HEK293 (cell line): Measurements from ENCODE around the gene MYO1B.

Experiments used
- CTCF ChIA-PET: fragments of 350-600 bp; formaldehyde crosslinking; extraction: SDS; loops from one replicate; lab custom pipeline; 2021; ENCODE audit warnings: antibody characterized with exemption; lab: Yijun Ruan, JAX
- POLR2A ChIA-PET: fragments of 300-600 bp; formaldehyde crosslinking; extraction: SDS; loops from one replicate; lab custom pipeline; 2020; ENCODE audit warnings: antibody characterized with exemption, inconsistent platforms; lab: Yijun Ruan, JAX
- H3K27ac ChIP-seq: fragments of 200-500 bp; sonication (Bioruptor generic); 2 replicates; pipeline ENCODE4 v1.5.1; 2014; ENCODE audit warnings: low read depth, low read length, control low read depth, inconsistent platforms; ENCODE audit errors: extremely low read depth
- H3K36me3 ChIP-seq, 2 experiments: fragments of 200-500 bp in 1 of 2; sonication (Bioruptor generic) in 1 of 2; 1 replicate in 1 of 2; 2 replicates in 1 of 2; pipeline ENCODE4 v1.5.1; 2014 to 2017; ENCODE audit warnings: inconsistent platforms in 2 of 2, low read length in 2 of 2; ENCODE audit not compliant: control insufficient read depth in 2 of 2, insufficient read depth in 1 of 2
- H3K4me1 ChIP-seq: fragments of 200-500 bp; sonication (Bioruptor generic); 2 replicates; pipeline ENCODE4 v1.5.1; 2014; ENCODE audit warnings: mild to moderate bottlenecking, low read length, inconsistent platforms; ENCODE audit not compliant: control insufficient read depth, insufficient read depth
- H3K4me3 ChIP-seq: 2 replicates; pipeline ENCODE4 v1.5.1; 2011; ENCODE audit warnings: low read depth, mild to moderate bottlenecking, control low read depth, low read length, moderate library complexity
- H3K9me3 ChIP-seq: fragments of 200-500 bp; sonication (Bioruptor generic); 2 replicates; pipeline ENCODE4 v1.5.1; 2014; ENCODE audit warnings: low read depth, low read length, inconsistent platforms; ENCODE audit not compliant: control insufficient read depth, insufficient read depth
- EGR2 ChIP-seq: fragments of 450-650 bp; formaldehyde crosslinking; IDR thresholded peaks from 2 replicates; pipeline ENCODE4 v1.5.1; 2016; ENCODE audit warnings: low read depth, missing biosample characterization, missing genetic modification characterization
- KLF7 ChIP-seq: fragments of 450-650 bp; formaldehyde crosslinking; IDR thresholded peaks from 2 replicates; pipeline ENCODE4 v1.5.1; 2016; ENCODE audit warnings: missing biosample characterization, missing genetic modification characterization, borderline replicate concordance
- KLF9 ChIP-seq: fragments of 450-650 bp; formaldehyde crosslinking; IDR thresholded peaks from 2 replicates; pipeline ENCODE4 v1.5.1; 2016; ENCODE audit warnings: missing biosample characterization, missing genetic modification characterization, low read depth
- MZF1 ChIP-seq: fragments of 450-650 bp; formaldehyde crosslinking; IDR thresholded peaks from 2 replicates; pipeline ENCODE4 v1.5.1; 2017; ENCODE audit warnings: missing biosample characterization, missing genetic modification characterization, borderline replicate concordance
- ZEB2 ChIP-seq: fragments of 450-650 bp; formaldehyde crosslinking; IDR thresholded peaks from 2 replicates; pipeline ENCODE4 v1.5.1; 2016; ENCODE audit warnings: missing biosample characterization, missing genetic modification characterization
- ZFP41 ChIP-seq: fragments of 450-650 bp; formaldehyde crosslinking; IDR thresholded peaks from 2 replicates; pipeline ENCODE4 v1.5.1; 2016; ENCODE audit warnings: missing biosample characterization, missing genetic modification characterization, borderline replicate concordance
- ZNF221 ChIP-seq: fragments of 450-650 bp; formaldehyde crosslinking; IDR thresholded peaks from 2 replicates; pipeline ENCODE4 v1.5.1; 2017; ENCODE audit warnings: missing biosample characterization, missing genetic modification characterization, borderline replicate concordance
- ZNF324 ChIP-seq: fragments of 450-650 bp; formaldehyde crosslinking; IDR thresholded peaks from 2 replicates; pipeline ENCODE4 v1.5.1; 2016; ENCODE audit warnings: missing biosample characterization, missing genetic modification characterization
- ZNF341 ChIP-seq: fragments of 450-650 bp; formaldehyde crosslinking; IDR thresholded peaks from 2 replicates; pipeline ENCODE4; 2016; ENCODE audit warnings: low read depth, missing biosample characterization, missing genetic modification characterization
- ZNF37A ChIP-seq: fragments of 450-650 bp; IDR thresholded peaks from 2 replicates; pipeline ENCODE4 v1.5.1; 2018; ENCODE audit warnings: missing biosample characterization, missing genetic modification characterization
- ZNF391 ChIP-seq: fragments of 450-650 bp; formaldehyde crosslinking; IDR thresholded peaks from 2 replicates; pipeline ENCODE4 v1.5.1; 2016; ENCODE audit warnings: low read depth, missing biosample characterization, missing genetic modification characterization, borderline replicate concordance
- ZNF449 ChIP-seq: fragments of 450-650 bp; formaldehyde crosslinking; IDR thresholded peaks from 2 replicates; pipeline ENCODE4 v1.5.1; 2017; ENCODE audit warnings: missing biosample characterization, mild to moderate bottlenecking, missing genetic modification characterization, moderate library complexity
- ZNF473 ChIP-seq: fragments of 450-650 bp; formaldehyde crosslinking; IDR thresholded peaks from 2 replicates; pipeline ENCODE4 v1.5.1; 2017; ENCODE audit warnings: missing biosample characterization, missing genetic modification characterization
- ZNF792 ChIP-seq: fragments of 450-650 bp; formaldehyde crosslinking; IDR thresholded peaks from 2 replicates; pipeline ENCODE4 v1.5.1; 2016; ENCODE audit warnings: missing biosample characterization, missing genetic modification characterization
- ZNF837 ChIP-seq: fragments of 450-650 bp; formaldehyde crosslinking; IDR thresholded peaks from 2 replicates; pipeline ENCODE4 v1.5.1; 2016; ENCODE audit warnings: missing biosample characterization, missing genetic modification characterization
- TF ChIP-seq, protein P1 (sequence below): fragments of 450-650 bp; IDR thresholded peaks from 2 replicates; pipeline ENCODE4 v1.5.1; 2018; ENCODE audit warnings: missing biosample characterization, mild to moderate bottlenecking, missing genetic modification characterization
- TF ChIP-seq, protein P2 (sequence below): fragments of 450-650 bp; formaldehyde crosslinking; IDR thresholded peaks from 2 replicates; pipeline ENCODE4 v1.5.1; 2016; ENCODE audit warnings: missing biosample characterization, missing genetic modification characterization

Gene MYO1B

GRCh38 chr2:191417746-191418145 is 172.5 kb downstream of the MYO1B start:
- TF ChIP-seq KLF7 (tag by site-specific recombination) (no peak), ZNF221 (no peak), ZNF391 (tag by site-specific recombination) (no peak), ZNF324 (no peak), ZEB2 (no peak)
- TF ChIP-seq, protein P1, sequence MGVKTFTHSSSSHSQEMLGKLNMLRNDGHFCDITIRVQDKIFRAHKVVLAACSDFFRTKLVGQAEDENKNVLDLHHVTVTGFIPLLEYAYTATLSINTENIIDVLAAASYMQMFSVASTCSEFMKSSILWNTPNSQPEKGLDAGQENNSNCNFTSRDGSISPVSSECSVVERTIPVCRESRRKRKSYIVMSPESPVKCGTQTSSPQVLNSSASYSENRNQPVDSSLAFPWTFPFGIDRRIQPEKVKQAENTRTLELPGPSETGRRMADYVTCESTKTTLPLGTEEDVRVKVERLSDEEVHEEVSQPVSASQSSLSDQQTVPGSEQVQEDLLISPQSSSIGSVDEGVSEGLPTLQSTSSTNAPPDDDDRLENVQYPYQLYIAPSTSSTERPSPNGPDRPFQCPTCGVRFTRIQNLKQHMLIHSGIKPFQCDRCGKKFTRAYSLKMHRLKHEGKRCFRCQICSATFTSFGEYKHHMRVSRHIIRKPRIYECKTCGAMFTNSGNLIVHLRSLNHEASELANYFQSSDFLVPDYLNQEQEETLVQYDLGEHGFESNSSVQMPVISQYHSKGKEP, result no peak
- POLR2A ChIA-PET, result no interaction called here
- no peaks in the 10 kb centered on the region for H3K4me1 ChIP-seq
- H3K36me3 ChIP-seq, result peaks cover 15 to 49% of the 10 kb centered on the region in 2 experiments
- H3K4me3 ChIP-seq, result no peak overlapping the region
- CTCF ChIA-PET, result interaction anchor here (0.9 kb wide), 1 partner anchor 199 kb away, joined by 5 read pairs; no protein-coding TSS in a partner anchor
- no peaks in the 10 kb centered on the region for H3K9me3 ChIP-seq
- no peak overlapping the region for H3K27ac ChIP-seq

- POLR2A ChIA-PET, result no interaction called here
- Histone ChIP-seq H3K4me3 (no peak overlapping the region), H3K36me3 (peaks cover 8 to 28% of the 10 kb centered on the region in 2 experiments; a peak in 2 of 3 replicates), H3K4me1 (no peaks in the 10 kb centered on the region), H3K27ac (no peak overlapping the region)
- TF ChIP-seq, protein P2, sequence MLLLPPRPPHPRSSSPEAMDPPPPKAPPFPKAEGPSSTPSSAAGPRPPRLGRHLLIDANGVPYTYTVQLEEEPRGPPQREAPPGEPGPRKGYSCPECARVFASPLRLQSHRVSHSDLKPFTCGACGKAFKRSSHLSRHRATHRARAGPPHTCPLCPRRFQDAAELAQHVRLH (tag by site-specific recombination), result no peak
- TF ChIP-seq, all 188 proteins: peak for 0
- no peaks in the 10 kb centered on the region for H3K9me3 ChIP-seq
- CTCF ChIA-PET, result no interaction called here
These were observed 176.7 kb downstream of the MYO1B start for GRCh38 chr2:191421950-191422349.

GRCh38 chr2:191427031-191427430 is 181.8 kb downstream of the MYO1B start:
- Histone ChIP-seq H3K4me1 (no peaks in the 10 kb centered on the region), H3K9me3 (no peaks in the 10 kb centered on the region), H3K27ac (no peak overlapping the region), H3K36me3 (peaks cover 0 to 17% of the 10 kb centered on the region in 2 experiments; a peak in 1 of 3 replicates), H3K4me3 (no peak overlapping the region)
- TF ChIP-seq ZNF449 (tag by site-specific recombination) (no peak), ZNF837 (tag by site-specific recombination) (no peak), ZFP41 (tag by site-specific recombination) (no peak), EGR2 (tag by site-specific recombination) (no peak), ZNF473 (tag by site-specific recombination) (no peak), ZNF341 (tag by site-specific recombination) (no peak), MZF1 (tag by site-specific recombination) (no peak), ZNF37A (tag by site-specific recombination) (no peak), KLF9 (tag by site-specific recombination) (no peak), ZNF792 (tag by site-specific recombination) (no peak)
- ChIA-PET POLR2A (no interaction called here), CTCF (interaction anchor here (1.3 kb wide), 1 partner anchor 209 kb away, joined by 3 read pairs; no protein-coding TSS in a partner anchor)
